HAP-1 (cell line): ENCODE results near the gene PCID2.
A peak's percentile ranks its signal among the peaks of the same experiment; 100 is the strongest.

Experiments
- DNase-seq, 2 experiments: peaks; one replicate each; pipeline ENCODE4 v3.0.0-alpha.2; 2016 to 2020; ENCODE audit warnings: low spot score in 2 of 2
- H3K27me3 ChIP-seq: fragments of 250-450 bp; sonication (Bioruptor Pico); 2 replicates; pipeline ENCODE4 v1.5.1; 2020; ENCODE audit warnings: low read depth, mild to moderate bottlenecking, moderate library complexity
- H3K36me3 ChIP-seq: fragments of 250-450 bp; sonication (Bioruptor Pico); replicated peaks from 2 replicates; pipeline ENCODE4 v1.5.1; 2020; ENCODE audit warnings: mild to moderate bottlenecking
- H3K4me1 ChIP-seq: fragments of 250-450 bp; sonication (Bioruptor Pico); 2 replicates; pipeline ENCODE4 v1.5.1; 2020; ENCODE audit warnings: mild to moderate bottlenecking
- H3K4me3 ChIP-seq: fragments of 250-450 bp; sonication (Bioruptor Pico); 2 replicates; pipeline ENCODE4 v1.5.1; 2020; ENCODE audit warnings: mild to moderate bottlenecking, moderate library complexity
- H3K9me3 ChIP-seq: fragments of 250-450 bp; sonication (Bioruptor Pico); 2 replicates; pipeline ENCODE4 v1.5.1; 2020; ENCODE audit warnings: mild to moderate bottlenecking, moderate library complexity
- in situ Hi-C: fragments of 300-500 bp; cut with MboI; formaldehyde crosslinking; loops from 3 replicates; pipeline ENCODE4 v1.14.3; 2020; ENCODE audit warnings: low sequenced_read_pairs, inconsistent platforms, mixed read lengths

The PCID2 gene

GRCh38 chr13:113187883-113188665 is 20.4 kb downstream of the PCID2 start:
- no peaks in the 10 kb centered on the region for H3K27me3 ChIP-seq
- DNase-seq = no peak
- no peaks in the 10 kb centered on the region for H3K9me3 ChIP-seq
- in situ Hi-C loops = no loop called here
- H3K36me3 ChIP-seq = peaks cover 55% of the 10 kb centered on the region
- H3K4me3 ChIP-seq = no peak overlapping the region
- no peaks in the 10 kb centered on the region for H3K4me1 ChIP-seq

- no peaks in the 10 kb centered on the region for H3K4me1 ChIP-seq
- no peaks in the 10 kb centered on the region for H3K9me3 ChIP-seq
- H3K27me3 ChIP-seq = no peaks in the 10 kb centered on the region
- peak; percentile 8 to 60 for DNase-seq
- no peak overlapping the region for H3K4me3 ChIP-seq
- in situ Hi-C loops = no loop called here
- peaks cover 49% of the 10 kb centered on the region for H3K36me3 ChIP-seq
These were observed 21.2 kb downstream of the PCID2 start for GRCh38 chr13:113187263-113187669.

GRCh38 chr13:113186061-113186900 is 22.2 kb downstream of the PCID2 start:
- Histone ChIP-seq H3K4me3 (no peak overlapping the region), H3K4me1 (no peaks in the 10 kb centered on the region), H3K9me3 (no peaks in the 10 kb centered on the region), H3K36me3 (peaks cover 56% of the 10 kb centered on the region), H3K27me3 (no peaks in the 10 kb centered on the region)
- no peak for DNase-seq
- in situ Hi-C loops = no loop called here

- Histone ChIP-seq H3K4me3 (no peak overlapping the region), H3K9me3 (no peaks in the 10 kb centered on the region), H3K4me1 (no peaks in the 10 kb centered on the region), H3K27me3 (no peaks in the 10 kb centered on the region), H3K36me3 (peaks cover 64% of the 10 kb centered on the region)
- in situ Hi-C loops = no loop called here
- DNase-seq = no peak
These were observed 23.7 kb downstream of the PCID2 start for GRCh38 chr13:113184568-113185440.

GRCh38 chr13:113183450-113184129 is 24.9 kb downstream of the PCID2 start:
- Histone ChIP-seq H3K4me3 (no peak overlapping the region), H3K36me3 (peaks cover 72% of the 10 kb centered on the region), H3K27me3 (no peaks in the 10 kb centered on the region), H3K4me1 (no peaks in the 10 kb centered on the region), H3K9me3 (no peaks in the 10 kb centered on the region)
- in situ Hi-C loops = no loop called here
- no peak for DNase-seq

- no peak overlapping the region for H3K4me3 ChIP-seq
- in situ Hi-C loops = no loop called here
- H3K36me3 ChIP-seq = peaks cover 73% of the 10 kb centered on the region
- H3K27me3 ChIP-seq = no peaks in the 10 kb centered on the region
- H3K4me1 ChIP-seq = no peaks in the 10 kb centered on the region
- DNase-seq = no peak
- H3K9me3 ChIP-seq = no peaks in the 10 kb centered on the region
These were observed 26.4 kb downstream of the PCID2 start for GRCh38 chr13:113182046-113182445.

GRCh38 chr13:113179374-113180230 is 28.9 kb downstream of the PCID2 start:
- in situ Hi-C loops = no loop called here
- Histone ChIP-seq H3K4me3 (no peak overlapping the region), H3K36me3 (peaks cover 81% of the 10 kb centered on the region), H3K27me3 (no peaks in the 10 kb centered on the region), H3K9me3 (no peaks in the 10 kb centered on the region), H3K4me1 (no peaks in the 10 kb centered on the region)
- no peak for DNase-seq

- in situ Hi-C loops = no loop called here
- H3K36me3 ChIP-seq = peaks cover 81% of the 10 kb centered on the region
These were observed 29.6 kb downstream of the PCID2 start for GRCh38 chr13:113178896-113179167.

GRCh38 chr13:113178070-113178895 is 30.2 kb downstream of the PCID2 start:
- no peak for DNase-seq
- peaks cover 80% of the 10 kb centered on the region for H3K36me3 ChIP-seq
- H3K4me1 ChIP-seq = no peaks in the 10 kb centered on the region
- no peaks in the 10 kb centered on the region for H3K9me3 ChIP-seq
- H3K27me3 ChIP-seq = no peaks in the 10 kb centered on the region
- no peak overlapping the region for H3K4me3 ChIP-seq
- in situ Hi-C loops = no loop called here

More at GRCh38 chr13:113178896-113179167, 29.6 kb downstream of the PCID2 start:
- Histone ChIP-seq H3K27me3 (no peaks in the 10 kb centered on the region), H3K9me3 (no peaks in the 10 kb centered on the region), H3K4me1 (no peaks in the 10 kb centered on the region), H3K4me3 (no peak overlapping the region)
- DNase-seq = no peak

- DNase-seq = no peak
- Histone ChIP-seq H3K9me3 (no peaks in the 10 kb centered on the region), H3K4me1 (no peaks in the 10 kb centered on the region), H3K4me3 (no peak overlapping the region), H3K27me3 (no peaks in the 10 kb centered on the region), H3K36me3 (peaks cover 81% of the 10 kb centered on the region)
- in situ Hi-C loops = no loop called here
These were observed 31.6 kb downstream of the PCID2 start for GRCh38 chr13:113176822-113177221.

GRCh38 chr13:113176280-113176679 is 32.2 kb downstream of the PCID2 start:
- DNase-seq = no peak
- H3K4me1 ChIP-seq = no peaks in the 10 kb centered on the region
- H3K4me3 ChIP-seq = no peak overlapping the region
- H3K9me3 ChIP-seq = no peaks in the 10 kb centered on the region
- peaks cover 84% of the 10 kb centered on the region for H3K36me3 ChIP-seq
- in situ Hi-C loops = no loop called here
- H3K27me3 ChIP-seq = no peaks in the 10 kb centered on the region

GRCh38 chr13:113172419-113172926 is 36.0 kb downstream of the PCID2 start:
- Histone ChIP-seq H3K36me3 (peaks cover 59% of the 10 kb centered on the region), H3K27me3 (no peaks in the 10 kb centered on the region), H3K9me3 (no peaks in the 10 kb centered on the region), H3K4me1 (no peaks in the 10 kb centered on the region), H3K4me3 (no peak overlapping the region)
- in situ Hi-C loops = no loop called here
- no peak for DNase-seq
